HepG2 (cell line): Measurements from ENCODE around the gene XPR1. TPM values are rescaled to one million over a fixed set of nuclear protein-coding genes. Genes with fewer than 3 reads are reported as not detected.
A peak's percentile ranks its signal among the peaks of the same experiment; 100 is the strongest.

Experiments
- ATAC-seq: fragments of 200-7000 bp; cut with Tn5 transposase; 3 replicates; pipeline ENCODE4 v1.9.1; 2020; ENCODE audit warnings: mild to moderate bottlenecking, moderate library complexity
- BruUV-seq: library from RNA; stranded (reverse); fragments of 400-500 nt; replicated peaks from 2 replicates; lab custom pipeline; 2021; lab: Mats Ljungman, UMichigan
- CTCF ChIA-PET: fragments of 300-600 bp; formaldehyde crosslinking; extraction: SDS; loops from one replicate; lab custom pipeline; 2021; ENCODE audit warnings: low total read pairs, inconsistent platforms, low intra/inter-chr PET ratio; lab: Yijun Ruan, JAX
- POLR2A ChIA-PET: fragments of 350-600 bp; sonication (Branson Sonifier 250); formaldehyde crosslinking; loops from one replicate; lab custom pipeline; 2020; ENCODE audit warnings: antibody characterized with exemption, inconsistent platforms; lab: Yijun Ruan, JAX
- DNase-seq: peaks from one replicate; pipeline ENCODE4 v3.0.0-alpha.2; 2015; ENCODE audit warnings: low spot score
- FAIRE-seq: peaks from 3 replicates; lab custom pipeline; 2011; peaks lifted over from hg19 to GRCh38; lab: Jason Lieb, UNC
- H2AFZ ChIP-seq: one replicate; pipeline ENCODE4 v1.6.1; 2011; ENCODE audit warnings: low read length, inconsistent platforms
- H3K27ac ChIP-seq: fragments of 300-600 bp; 3 replicates; pipeline ENCODE4 v1.8.0; 2011; ENCODE audit warnings: mixed run types, mild to moderate bottlenecking, mixed read lengths, low read length, inconsistent platforms; ENCODE audit not compliant: insufficient read depth; ENCODE audit errors: extremely low read length
- H3K27me3 ChIP-seq, 2 experiments: fragments of 200-600 bp in 1 of 2; 2 replicates in 1 of 2; 3 replicates in 1 of 2; pipeline versions ENCODE4 v1.6.0 to v1.8.0; 2011; ENCODE audit warnings: low read length in 2 of 2, mild to moderate bottlenecking in 2 of 2, moderate library complexity in 2 of 2, inconsistent platforms in 1 of 2; ENCODE audit not compliant: insufficient read depth in 2 of 2, control insufficient read depth in 1 of 2
- H3K36me3 ChIP-seq, 2 experiments: fragments of 200-600 bp in 1 of 2; replicated peaks in 1 of 2; 2 replicates in 1 of 2; 3 replicates in 1 of 2; pipeline versions ENCODE4 v1.5.1 to v1.8.0; 2011; ENCODE audit warnings: low read length in 2 of 2, inconsistent platforms in 1 of 2; ENCODE audit not compliant: insufficient read depth in 2 of 2, control insufficient read depth in 1 of 2
- H3K4me1 ChIP-seq: 2 replicates; pipeline ENCODE4 v1.5.1; 2012; ENCODE audit warnings: low read length, inconsistent platforms; ENCODE audit not compliant: insufficient read depth
- H3K4me2 ChIP-seq: 2 replicates; pipeline ENCODE4 v1.6.0; 2011; ENCODE audit warnings: low read depth, low read length, inconsistent platforms
- H3K4me3 ChIP-seq, 3 experiments: fragments of 200-600 bp in 1 of 3; sonication (generic), shearing (Covaris generic) in 1 of 3; replicated peaks in 1 of 3; 2 replicates each; pipeline ENCODE4 v1.5.1; 2011 to 2016; ENCODE audit warnings: low read length in 3 of 3, inconsistent platforms in 2 of 3, low read depth in 2 of 3, mild to moderate bottlenecking in 2 of 3, control low read depth in 1 of 3, mixed read lengths in 1 of 3; ENCODE audit not compliant: insufficient read depth in 1 of 3
- H3K79me2 ChIP-seq: one replicate; pipeline ENCODE4 v1.6.1; 2011; ENCODE audit warnings: low read length, inconsistent platforms; ENCODE audit not compliant: insufficient read depth
- H3K9ac ChIP-seq: 2 replicates; pipeline ENCODE4 v1.6.0; 2011; ENCODE audit warnings: mild to moderate bottlenecking, low read depth, low read length, inconsistent platforms; ENCODE audit not compliant: insufficient read depth
- H3K9me3 ChIP-seq: 2 replicates; pipeline ENCODE4 v1.5.1; 2012; ENCODE audit warnings: mild to moderate bottlenecking, low read length
- H4K20me1 ChIP-seq: 2 replicates; pipeline ENCODE4 v1.6.0; 2011; ENCODE audit warnings: inconsistent platforms, mild to moderate bottlenecking, low read length, moderate library complexity; ENCODE audit not compliant: insufficient read depth
- POLR2AphosphoS5 ChIP-seq: IDR thresholded peaks from 2 replicates; pipeline ENCODE4 v1.6.1; 2012; ENCODE audit warnings: low read depth, low read length
- SALL1 ChIP-seq: sonication (generic); formaldehyde crosslinking; IDR thresholded peaks from 2 replicates; pipeline ENCODE4 v1.8.0; 2022; ENCODE audit warnings: mild to moderate bottlenecking, missing genetic modification reagents
- TOE1 ChIP-seq: sonication (generic); formaldehyde crosslinking; IDR thresholded peaks from 2 replicates; pipeline ENCODE4 v1.4.0; 2020; ENCODE audit warnings: mild to moderate bottlenecking, missing genetic modification reagents
- ZNF782 ChIP-seq: sonication (generic); formaldehyde crosslinking; IDR thresholded peaks from 2 replicates; pipeline ENCODE4 v1.4.0; 2020; ENCODE audit warnings: missing genetic modification reagents, mild to moderate bottlenecking, borderline replicate concordance
- WGBS: methylation state at CpG from one replicate; pipeline ENCODE4 v1.1.6; 2017; ENCODE audit warnings: low lambda C conversion rate; 5-methylcytosine and 5-hydroxymethylcytosine counted together
- in situ Hi-C: cut with HindIII; loops from 2 replicates; pipeline ENCODE4 v1.10.0; 2017; ENCODE audit warnings: low pct_unique_long_range_greater_than_20kb; ENCODE audit not compliant: extremely low pct_ligation_motif_present
- intact Hi-C: fragments of 100-400 bp; cut with micrococcal nuclease; formaldehyde crosslinking; loops from one replicate; pipeline ENCODE4 v1.10.0; 2022; ENCODE audit not compliant: unreplicated experiment
- polyA plus RNA-seq, 8 experiments: library from polyadenylated mRNA; depleted of rRNA in 3 of 8; stranded (reverse) in 7 of 8; unstranded in 1 of 8; fragments of >200 nt; fragmentation: Illumina TruSeq in 4 of 8; extraction: Trizol in 4 of 8; gene quantifications; 2 replicates each; pipeline versions ENCODE4 v1.2.1 to v1.2.3, GENCODE V29; 2011 to 2016; ENCODE audit warnings: low read depth in 4 of 8, missing spikeins in 1 of 8, mixed read lengths in 1 of 8; ENCODE audit not compliant: insufficient read depth in 1 of 8
- total RNA-seq, 5 experiments: library from RNA; depleted of rRNA; stranded (reverse); fragments of >200 nt; fragmentation: Illumina TruSeq; extraction: Trizol; gene quantifications; 2 replicates each; pipeline ENCODE4 v1.2.3, GENCODE V29; 2016; ENCODE audit warnings: low read depth in 1 of 5
- TF ChIP-seq, protein P1 (sequence below): sonication (generic); formaldehyde crosslinking; IDR thresholded peaks from 2 replicates; pipeline ENCODE4 v1.4.0; 2020; ENCODE audit warnings: missing genetic modification reagents, borderline replicate concordance

Gene XPR1
- total and polyA plus RNA-seq, 2 of the 13 experiments (the other 11 are each of a cell fraction or from before 2014, with no cell fraction given), result 22.3 to 23.6 TPM

DNA sequence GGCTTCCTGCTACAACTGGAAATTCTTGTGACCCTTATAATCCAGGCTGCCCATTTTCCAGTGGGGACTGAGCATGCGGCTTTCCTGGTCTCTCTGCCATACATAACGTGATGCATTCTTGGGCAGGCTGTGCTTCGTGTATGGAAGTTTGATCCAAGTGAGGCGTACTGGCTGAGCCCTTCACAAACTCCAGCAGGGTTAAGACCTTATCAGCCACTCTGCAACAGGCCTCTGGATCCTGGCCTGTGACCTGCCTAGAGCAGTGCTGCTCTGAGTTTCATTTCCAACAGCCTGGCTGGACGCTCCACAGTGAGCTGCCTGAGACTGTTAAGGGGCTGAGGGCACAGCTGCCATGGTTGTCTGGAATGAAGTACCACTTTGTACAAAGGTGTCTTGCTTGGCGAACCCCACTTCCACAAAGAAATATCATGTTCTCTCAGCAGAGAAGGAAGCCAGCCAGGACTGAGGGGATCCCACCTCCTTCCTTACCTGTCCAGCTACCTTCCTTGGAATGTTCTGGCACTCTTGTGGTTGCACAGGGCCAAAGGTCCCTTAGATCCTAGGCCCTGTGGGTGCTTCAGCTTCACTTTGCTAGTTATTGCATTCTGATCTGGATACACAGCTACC lies 28.5 kb upstream of the XPR1 start:
- Histone ChIP-seq H4K20me1 (no peaks in the 10 kb centered on the region), H3K27ac (no peak overlapping the region), H3K4me3 (no peak overlapping the region)
- ChIA-PET POLR2A (no interaction called here), CTCF (no interaction called here)
- in situ Hi-C loops, result no loop called here
- no peak for TF ChIP-seq POLR2AphosphoS5
- TF ChIP-seq, protein P1, sequence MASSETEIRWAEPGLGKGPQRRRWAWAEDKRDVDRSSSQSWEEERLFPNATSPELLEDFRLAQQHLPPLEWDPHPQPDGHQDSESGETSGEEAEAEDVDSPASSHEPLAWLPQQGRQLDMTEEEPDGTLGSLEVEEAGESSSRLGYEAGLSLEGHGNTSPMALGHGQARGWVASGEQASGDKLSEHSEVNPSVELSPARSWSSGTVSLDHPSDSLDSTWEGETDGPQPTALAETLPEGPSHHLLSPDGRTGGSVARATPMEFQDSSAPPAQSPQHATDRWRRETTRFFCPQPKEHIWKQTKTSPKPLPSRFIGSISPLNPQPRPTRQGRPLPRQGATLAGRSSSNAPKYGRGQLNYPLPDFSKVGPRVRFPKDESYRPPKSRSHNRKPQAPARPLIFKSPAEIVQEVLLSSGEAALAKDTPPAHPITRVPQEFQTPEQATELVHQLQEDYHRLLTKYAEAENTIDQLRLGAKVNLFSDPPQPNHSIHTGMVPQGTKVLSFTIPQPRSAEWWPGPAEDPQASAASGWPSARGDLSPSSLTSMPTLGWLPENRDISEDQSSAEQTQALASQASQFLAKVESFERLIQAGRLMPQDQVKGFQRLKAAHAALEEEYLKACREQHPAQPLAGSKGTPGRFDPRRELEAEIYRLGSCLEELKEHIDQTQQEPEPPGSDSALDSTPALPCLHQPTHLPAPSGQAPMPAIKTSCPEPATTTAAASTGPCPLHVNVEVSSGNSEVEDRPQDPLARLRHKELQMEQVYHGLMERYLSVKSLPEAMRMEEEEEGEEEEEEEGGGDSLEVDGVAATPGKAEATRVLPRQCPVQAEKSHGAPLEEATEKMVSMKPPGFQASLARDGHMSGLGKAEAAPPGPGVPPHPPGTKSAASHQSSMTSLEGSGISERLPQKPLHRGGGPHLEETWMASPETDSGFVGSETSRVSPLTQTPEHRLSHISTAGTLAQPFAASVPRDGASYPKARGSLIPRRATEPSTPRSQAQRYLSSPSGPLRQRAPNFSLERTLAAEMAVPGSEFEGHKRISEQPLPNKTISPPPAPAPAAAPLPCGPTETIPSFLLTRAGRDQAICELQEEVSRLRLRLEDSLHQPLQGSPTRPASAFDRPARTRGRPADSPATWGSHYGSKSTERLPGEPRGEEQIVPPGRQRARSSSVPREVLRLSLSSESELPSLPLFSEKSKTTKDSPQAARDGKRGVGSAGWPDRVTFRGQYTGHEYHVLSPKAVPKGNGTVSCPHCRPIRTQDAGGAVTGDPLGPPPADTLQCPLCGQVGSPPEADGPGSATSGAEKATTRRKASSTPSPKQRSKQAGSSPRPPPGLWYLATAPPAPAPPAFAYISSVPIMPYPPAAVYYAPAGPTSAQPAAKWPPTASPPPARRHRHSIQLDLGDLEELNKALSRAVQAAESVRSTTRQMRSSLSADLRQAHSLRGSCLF, result no peak
- 0 out of 2 replicates have a peak, but pooled peaks have one; percentile 10 for TF ChIP-seq SALL1
- TF ChIP-seq ZNF782, result no peak
- TF ChIP-seq TOE1 (CRISPR knock-in tag), result no peak
- TF ChIP-seq, all 625 proteins: peak for 1
- Histone ChIP-seq H3K79me2 (no peaks in the 10 kb centered on the region), H2AFZ (no peak overlapping the region), H3K27me3 (peaks cover 0 to 10% of the 10 kb centered on the region in 2 experiments; a peak in 1 of 5 replicates), H3K9ac (no peak overlapping the region), H3K9me3 (no peaks in the 10 kb centered on the region), H3K4me2 (no peak overlapping the region), H3K4me1 (peaks cover 13% of the 10 kb centered on the region), H3K36me3 (no peaks in the 10 kb centered on the region)
- 39% methylated on average over 4 of the region's 6 CpGs for WGBS
- DNase-seq, result no peak
- no TSS peak for BruUV-seq
- intact Hi-C loops, result no loop called here
- FAIRE-seq, result no peak
- ATAC-seq, result peak; percentile 59
